HCT116 (cell line): ENCODE measurements around the gene MYH11. TPM values are rescaled to one million over a fixed set of nuclear protein-coding genes. Genes with fewer than 3 reads are reported as not detected.

ENCODE experiments used
- ATAC-seq: fragments of 200-7000 bp; cut with Tn5 transposase; 2 replicates; pipeline ENCODE4 v1.9.1; 2020; ENCODE audit warnings: mild to moderate bottlenecking, moderate library complexity
- BruUV-seq: library from RNA; stranded (reverse); fragments of 400-500 nt; replicated peaks from 2 replicates; lab custom pipeline; 2021; lab: Mats Ljungman, UMichigan
- CTCF ChIA-PET: fragments of 300-600 bp; sonication (Branson Sonifier 250); formaldehyde crosslinking; loops from one replicate; lab custom pipeline; 2021; ENCODE audit warnings: antibody characterized with exemption; lab: Charles Lee
- POLR2A ChIA-PET: fragments of 300-600, 350-600 bp; sonication (Branson Sonifier 250); formaldehyde crosslinking; loops from one replicate; lab custom pipeline; 2021; ENCODE audit warnings: antibody characterized with exemption; lab: Charles Lee
- RAD21 ChIA-PET, 2 experiments: fragments of 300-600 bp; sonication (Branson Sonifier 250); formaldehyde crosslinking; loops; one replicate each; lab custom pipeline; 2023; ENCODE audit warnings: low total read pairs in 2 of 2; ENCODE audit not compliant: uncharacterized antibody in 2 of 2, unreplicated experiment in 2 of 2, low non-redundant PET in 1 of 2; lab: Charles Lee
- DNase-seq: peaks from one replicate; pipeline ENCODE4 v3.0.0-alpha.2; 2010; ENCODE audit warnings: low read depth, low spot score
- H2AFZ ChIP-seq: fragments of 200-600 bp; shearing (Covaris generic), sonication (generic); 2 replicates; pipeline ENCODE4 v1.6.1; 2017; ENCODE audit warnings: low read depth, mixed run types, mixed read lengths, antibody characterized with exemption, low read length; ENCODE audit not compliant: poor library complexity, severe bottlenecking
- H3K27ac ChIP-seq: 2 replicates; pipeline ENCODE4 v1.5.1; 2012; ENCODE audit warnings: low read depth, low read length
- H3K27me3 ChIP-seq: fragments of 200-600 bp; sonication (generic); 2 replicates; pipeline ENCODE4 v1.6.1; 2016; ENCODE audit warnings: mixed run types, low read length, mixed read lengths; ENCODE audit not compliant: insufficient read depth
- H3K36me3 ChIP-seq, 2 experiments: fragments of 200-500 bp in 1 of 2; fragments of 200-600 bp in 1 of 2; sonication (Bioruptor generic) in 1 of 2; sonication (generic) in 1 of 2; 2 replicates each; pipeline versions ENCODE4 v1.5.1 to v1.6.1; 2014 to 2016; ENCODE audit warnings: low read length in 2 of 2, inconsistent platforms in 1 of 2, mixed read lengths in 1 of 2, mixed run types in 1 of 2; ENCODE audit not compliant: insufficient read depth in 2 of 2, control insufficient read depth in 1 of 2
- H3K4me1 ChIP-seq, 2 experiments: fragments of 200-600 bp in 1 of 2; sonication (generic) in 1 of 2; 2 replicates each; pipeline versions ENCODE4 v1.5.1 to v1.6.1; 2012 to 2017; ENCODE audit warnings: low read length in 2 of 2, inconsistent platforms in 1 of 2, mild to moderate bottlenecking in 1 of 2, mixed read lengths in 1 of 2, mixed run types in 1 of 2, moderate library complexity in 1 of 2; ENCODE audit not compliant: insufficient read depth in 2 of 2, control insufficient read depth in 1 of 2
- H3K4me2 ChIP-seq: fragments of 200-600 bp; sonication (generic); 2 replicates; pipeline ENCODE4 v1.6.1; 2017; ENCODE audit warnings: mixed run types, low read length, mixed read lengths
- H3K4me3 ChIP-seq, 2 experiments: fragments of 200-600 bp in 1 of 2; sonication (generic) in 1 of 2; replicated peaks in 1 of 2; 2 replicates each; pipeline ENCODE4 v1.5.1; 2011 to 2016; ENCODE audit warnings: low read length in 2 of 2, control low read depth in 1 of 2, low read depth in 1 of 2, mild to moderate bottlenecking in 1 of 2, mixed read lengths in 1 of 2, mixed run types in 1 of 2
- H3K79me2 ChIP-seq: fragments of 200-600 bp; sonication (generic); 2 replicates; pipeline ENCODE4 v1.6.1; 2017; ENCODE audit warnings: mild to moderate bottlenecking, mixed run types, low read length, moderate library complexity, mixed read lengths; ENCODE audit not compliant: insufficient read depth
- H3K9ac ChIP-seq: fragments of 200-600 bp; sonication (generic); 2 replicates; pipeline ENCODE4 v1.6.1; 2016; ENCODE audit warnings: low read length, mixed read lengths
- H3K9me2 ChIP-seq: fragments of 200-600 bp; sonication (generic), shearing (Covaris generic); 2 replicates; pipeline ENCODE4 v1.6.1; 2017; ENCODE audit warnings: mixed run types, mild to moderate bottlenecking, moderate library complexity; ENCODE audit not compliant: insufficient read depth
- H3K9me3 ChIP-seq, 2 experiments: fragments of 200-500 bp in 1 of 2; fragments of 200-600 bp in 1 of 2; sonication (Bioruptor generic) in 1 of 2; sonication (generic) in 1 of 2; 2 replicates each; pipeline ENCODE4 v1.6.1; 2014 to 2017; ENCODE audit warnings: low read length in 2 of 2, mixed read lengths in 2 of 2, inconsistent platforms in 1 of 2, low read depth in 1 of 2, mild to moderate bottlenecking in 1 of 2, mixed run types in 1 of 2, moderate library complexity in 1 of 2; ENCODE audit not compliant: control insufficient read depth in 1 of 2, insufficient read depth in 1 of 2
- H4K20me1 ChIP-seq: fragments of 200-600 bp; sonication (generic), shearing (Covaris generic); 2 replicates; pipeline ENCODE4 v1.6.1; 2017; ENCODE audit warnings: mixed run types, mild to moderate bottlenecking, moderate library complexity; ENCODE audit not compliant: insufficient read depth
- CBX3 ChIP-seq: IDR thresholded peaks from 2 replicates; pipeline ENCODE4 v1.6.1; 2012; ENCODE audit warnings: low read depth
- CEBPB ChIP-seq: IDR thresholded peaks from 2 replicates; pipeline ENCODE4 v1.6.1; 2012; ENCODE audit warnings: low read depth
- CTCF ChIP-seq, 3 experiments: fragments of 200-600 bp in 1 of 3; sonication (generic) in 1 of 3; IDR thresholded peaks in 2 of 3; conservative IDR thresholded peaks in 1 of 3; 2 replicates each; pipeline ENCODE4 v1.5.1; 2012 to 2017; ENCODE audit warnings: low read depth in 2 of 3, low read length in 2 of 3, antibody characterized with exemption in 1 of 3, borderline replicate concordance in 1 of 3, control low read depth in 1 of 3, mild to moderate bottlenecking in 1 of 3, mixed read lengths in 1 of 3, mixed run types in 1 of 3, moderate library complexity in 1 of 3; ENCODE audit not compliant: insufficient read depth in 1 of 3
- EGR1 ChIP-seq: IDR thresholded peaks from 2 replicates; pipeline ENCODE4 v1.6.1; 2012; ENCODE audit warnings: low read depth
- ELF1 ChIP-seq: IDR thresholded peaks from 2 replicates; pipeline ENCODE4 v1.6.1; 2012; ENCODE audit warnings: low read depth, borderline replicate concordance
- JUND ChIP-seq: IDR thresholded peaks from 2 replicates; pipeline ENCODE4 v1.6.1; 2012
- POLR2A ChIP-seq: IDR thresholded peaks from 2 replicates; pipeline ENCODE4 v1.7.0; 2011; ENCODE audit warnings: borderline replicate concordance; ENCODE audit not compliant: insufficient read depth, insufficient read length; ENCODE audit errors: extremely low read depth
- SP1 ChIP-seq: IDR thresholded peaks from 2 replicates; pipeline ENCODE4 v1.6.1; 2012; ENCODE audit warnings: low read depth
- ZBTB33 ChIP-seq: IDR thresholded peaks from 2 replicates; pipeline ENCODE4 v1.6.1; 2011; ENCODE audit warnings: mild to moderate bottlenecking, low read length, moderate library complexity; ENCODE audit not compliant: insufficient replicate concordance; ENCODE audit errors: extremely low read depth
- ZFX ChIP-seq: fragments of 450-650 bp; IDR thresholded peaks from 2 replicates; pipeline ENCODE4 v1.6.1; 2017
- intact Hi-C: fragments of 100-400 bp; cut with micrococcal nuclease; formaldehyde crosslinking; loops from 2 replicates; pipeline ENCODE4 v1.10.0; 2022
- total RNA-seq: library from RNA; stranded (reverse); gene quantifications from one replicate; pipeline ENCODE4 v1.2.1, GENCODE V29; 2021; ENCODE audit not compliant: unreplicated experiment
- TF ChIP-seq, protein P1 (sequence below): IDR thresholded peaks from 2 replicates; pipeline ENCODE4 v1.6.1; 2012

Gene MYH11
- total RNA-seq, 1 experiment from 2014 or later: 0.61 TPM

DNA sequence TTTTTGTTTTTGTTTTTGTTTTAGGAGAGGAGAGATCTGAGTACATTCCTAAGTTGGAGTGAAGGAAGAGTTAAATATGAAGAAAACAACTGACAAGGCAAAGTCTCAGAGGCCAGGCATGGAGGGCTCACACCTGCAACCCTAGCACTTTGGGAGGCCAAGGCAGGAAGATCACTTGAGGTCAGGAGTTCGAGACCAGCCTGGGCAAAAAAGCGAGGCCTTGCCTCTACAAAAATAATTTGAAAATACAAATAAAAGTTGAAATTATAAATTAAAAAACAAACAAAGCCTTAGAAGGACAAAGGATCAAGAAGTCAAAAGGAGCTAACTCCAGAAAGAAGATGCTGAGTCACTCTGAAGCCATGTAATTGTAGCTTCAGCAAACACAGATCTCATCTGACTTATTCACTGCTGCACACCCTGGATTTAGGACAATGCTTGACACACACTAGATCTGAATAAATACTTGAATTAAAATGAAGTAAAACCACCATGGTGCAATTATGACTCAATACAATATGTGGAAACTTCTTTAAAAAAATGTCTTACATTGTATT is 22.5 kb upstream of the MYH11 start (continued):
- TF ChIP-seq, protein P1, sequence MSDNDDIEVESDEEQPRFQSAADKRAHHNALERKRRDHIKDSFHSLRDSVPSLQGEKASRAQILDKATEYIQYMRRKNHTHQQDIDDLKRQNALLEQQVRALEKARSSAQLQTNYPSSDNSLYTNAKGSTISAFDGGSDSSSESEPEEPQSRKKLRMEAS: no peak
- TF ChIP-seq EGR1: no peak
- no peak for TF ChIP-seq ZBTB33
- no peak for TF ChIP-seq CEBPB
- no peak for TF ChIP-seq CBX3
- TF ChIP-seq CTCF (IDR thresholded peaks at IDR 0.05 in 2 of 3, conservative IDR thresholded peaks at IDR 0.05 in 1 of 3; ENCODE audit: borderline replicate concordance in 1 of 3, insufficient read depth in 1 of 3, low read depth in 2 of 3, low read length in 2 of 3): no peak

DNA sequence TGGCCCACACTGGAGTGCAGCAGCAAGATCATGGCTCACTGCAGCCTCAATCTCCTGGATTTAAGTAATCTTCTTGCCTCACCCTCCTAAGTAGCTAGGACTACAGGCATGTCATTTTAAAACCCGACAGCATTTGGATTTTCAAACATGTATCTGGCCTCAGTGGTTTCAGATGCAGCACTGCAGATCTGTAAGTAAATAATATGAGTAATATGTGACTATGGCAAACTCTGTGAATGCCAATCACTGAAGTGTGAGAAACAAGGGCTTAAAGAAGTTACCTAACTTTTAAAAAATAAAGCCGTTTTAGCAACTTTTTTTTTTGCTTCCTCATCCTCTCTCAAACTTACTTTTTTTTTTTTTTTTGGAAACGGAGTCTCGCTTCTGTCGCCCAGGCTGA is 19.7 kb upstream of the MYH11 start:
- Histone ChIP-seq H2AFZ (no peak overlapping the region), H3K4me3 (no peak overlapping the region), H3K9me3 (no peaks in the 10 kb centered on the region), H3K4me2 (no peak overlapping the region), H3K9me2 (no peaks in the 10 kb centered on the region), H3K4me1 (peaks cover 10 to 14% of the 10 kb centered on the region in 2 experiments; a peak in 3 of 4 replicates), H3K79me2 (peaks cover 38% of the 10 kb centered on the region), H3K27me3 (no peaks in the 10 kb centered on the region), H4K20me1 (no peaks in the 10 kb centered on the region)
- POLR2A ChIA-PET: no interaction called here
- CTCF ChIA-PET: no interaction called here
- ATAC-seq (no peak), DNase-seq (no peak)
- intact Hi-C loops: no loop called here
- TF ChIP-seq POLR2A (no peak), JUND (no peak), ELF1 (no peak), SP1 (no peak), ZFX (no peak), CBX3 (no peak)
- TF ChIP-seq, protein P1: no peak
- TF ChIP-seq, all 23 proteins: peak for 0
- BruUV-seq: no TSS peak
- Histone ChIP-seq H3K27ac (no peak overlapping the region), H3K36me3 (peaks cover 5 to 19% of the 10 kb centered on the region in 2 experiments), H3K9ac (no peak overlapping the region)
- RAD21 ChIA-PET: no interaction called here
